KBM-7 (cell line): ENCODE measurements around the gene EEF1E1.
"Not testable (repeated sequence)": the region's sequence is repeated elsewhere in the genome, so short reads cannot be mapped to it uniquely, and the experiment has no call there.

ENCODE experiments used
- DNase-seq: peaks from one replicate; pipeline ENCODE4 v3.0.0-alpha.2; 2015
- in situ Hi-C: fragments of 300-500 bp; cut with MboI; formaldehyde crosslinking; loops from 2 replicates; pipeline ENCODE4 v1.14.3; 2020; ENCODE audit warnings: low sequenced_read_pairs, low pct_unique_long_range_greater_than_20kb, mixed read lengths

EEF1E1 gene

GRCh38 chr6:8069151-8069550 is 33.2 kb downstream of the EEF1E1 start:
- in situ Hi-C loops, result no loop called here
- no peak for DNase-seq

- in situ Hi-C loops, result no loop called here
- DNase-seq, result no peak
Measured at GRCh38 chr6:8066108-8066507, 36.2 kb downstream of the EEF1E1 start.

GRCh38 chr6:8065519-8065911 is 36.8 kb downstream of the EEF1E1 start:
- DNase-seq, result no peak
- in situ Hi-C loops, result no loop called here

- in situ Hi-C loops, result no loop called here
- DNase-seq, result no peak
Measured at GRCh38 chr6:8064638-8065518, 37.5 kb downstream of the EEF1E1 start.

- in situ Hi-C loops, result no loop called here
Measured at GRCh38 chr6:8063761-8064637, 38.3 kb downstream of the EEF1E1 start, which contains the start of gene BLOC1S5. BLOC1S5 (minus strand) TSS chr6:8064389; CDS start chr6:8064376, 13 bp downstream.

GRCh38 chr6:8061736-8062135 is 40.6 kb downstream of the EEF1E1 start:
- DNase-seq, result no peak
- in situ Hi-C loops, result no loop called here

More at GRCh38 chr6:8063761-8064637, 38.3 kb downstream of the EEF1E1 start, which contains the start of gene BLOC1S5:
- peak; percentile 99 for DNase-seq

- in situ Hi-C loops, result no loop called here
Measured at GRCh38 chr6:8060346-8060745, 42.0 kb downstream of the EEF1E1 start.

GRCh38 chr6:8059129-8059528 is 43.2 kb downstream of the EEF1E1 start:
- in situ Hi-C loops, result no loop called here
- no peak for DNase-seq

More at GRCh38 chr6:8060346-8060745, 42.0 kb downstream of the EEF1E1 start:
- no peak for DNase-seq

- no peak for DNase-seq
- in situ Hi-C loops, result no loop called here
Measured at GRCh38 chr6:8057793-8058192, 44.6 kb downstream of the EEF1E1 start.

GRCh38 chr6:8057263-8057662 is 45.1 kb downstream of the EEF1E1 start:
- no peak for DNase-seq
- in situ Hi-C loops, result no loop called here

- in situ Hi-C loops, result no loop called here
Measured at GRCh38 chr6:8054276-8054675, 48.1 kb downstream of the EEF1E1 start.

GRCh38 chr6:8047541-8048292 is 54.6 kb downstream of the EEF1E1 start:
- DNase-seq, result no peak
- in situ Hi-C loops, result no loop called here

More at GRCh38 chr6:8054276-8054675, 48.1 kb downstream of the EEF1E1 start:
- no peak for DNase-seq

GRCh38 chr6:8045769-8046168 is 56.6 kb downstream of the EEF1E1 start:
- in situ Hi-C loops, DNase-seq: not testable (repeated sequence)

- DNase-seq, result no peak
- in situ Hi-C loops, result no loop called here
Measured at GRCh38 chr6:8043221-8043620, 59.1 kb downstream of the EEF1E1 start.

GRCh38 chr6:8041913-8042583 is 60.3 kb downstream of the EEF1E1 start:
- DNase-seq, result no peak
- in situ Hi-C loops, result no loop called here

- in situ Hi-C loops, DNase-seq: not testable (repeated sequence)
Measured at GRCh38 chr6:8034107-8034506, 68.2 kb downstream of the EEF1E1 start.

- in situ Hi-C loops, result no loop called here
- peak; percentile 4 for DNase-seq
Measured at GRCh38 chr6:8030920-8031319, 71.4 kb downstream of the EEF1E1 start.
